NCI-H1092 (cell line): ENCODE results near the gene CCR5AS.
"Not testable (repeated sequence)": the region's sequence is repeated elsewhere in the genome, so short reads cannot be mapped to it uniquely, and the experiment has no call there.

ENCODE experiments used
- DNase-seq: peaks from one replicate; lab custom pipeline; 2025; lab: John Stamatoyannopoulos, UW

Gene CCR5AS

DNA sequence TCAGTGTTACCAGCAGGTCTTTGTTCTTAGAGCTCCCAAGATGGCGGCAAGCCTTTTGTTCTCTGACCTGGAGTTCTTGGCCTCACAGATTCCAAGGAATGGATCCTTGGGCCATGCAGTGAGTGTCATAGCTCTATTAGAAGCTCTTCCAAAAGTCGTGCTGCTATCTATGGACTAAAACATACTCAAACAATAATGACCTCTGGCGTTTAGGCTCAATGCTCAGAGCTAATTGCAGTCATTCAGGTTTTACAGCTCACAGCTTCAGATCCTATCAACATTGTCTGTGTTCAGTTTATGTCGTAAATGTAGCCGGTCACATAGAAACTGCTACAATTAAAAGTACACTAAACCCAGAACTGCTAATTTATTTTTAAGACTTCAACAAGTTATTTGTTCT is 22.4 kb upstream of the CCR5AS start:
- no peak for DNase-seq

DNA sequence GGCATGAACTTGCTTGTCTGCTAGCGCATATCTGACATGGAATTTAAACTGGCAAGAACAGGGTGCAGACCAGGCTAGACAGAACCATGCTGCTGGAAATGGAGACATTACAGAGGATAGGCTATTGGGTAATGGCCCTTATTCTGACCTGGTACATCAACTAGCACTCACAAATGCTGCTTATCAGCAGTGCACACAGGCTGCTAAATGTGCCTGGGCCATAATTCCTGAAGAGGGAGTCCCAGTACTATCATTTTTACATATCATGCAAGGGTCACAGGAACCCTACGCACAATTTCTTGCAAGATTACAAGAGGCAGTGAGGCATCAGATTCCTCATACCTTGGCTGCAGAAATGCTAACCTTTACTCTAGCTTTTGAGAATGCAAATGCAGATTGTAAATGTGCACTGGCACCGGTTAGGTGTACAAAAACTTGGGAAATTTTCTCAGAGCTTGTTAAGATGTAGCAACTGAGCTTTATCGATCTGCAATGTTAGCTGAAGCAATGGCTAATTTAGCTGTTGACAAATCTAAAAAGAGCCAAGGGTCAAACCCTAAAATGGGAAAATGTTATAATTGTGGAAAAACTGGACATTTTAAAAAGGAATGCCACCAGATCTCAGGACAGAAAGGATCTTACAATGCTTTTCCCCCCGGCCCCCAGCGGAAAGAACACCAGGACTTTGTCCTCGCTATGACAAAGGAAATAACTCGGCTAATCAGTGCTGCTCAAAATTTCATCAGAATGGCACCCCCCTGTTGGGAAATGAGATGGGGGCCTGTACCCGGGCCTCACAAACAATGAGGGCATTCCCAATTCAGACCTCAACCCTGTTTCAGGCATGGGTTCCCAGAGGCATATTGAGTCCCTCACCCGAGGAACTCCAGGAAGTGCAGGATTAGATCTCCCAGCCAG is 21.3 kb upstream of the CCR5AS start:
- no peak for DNase-seq

DNA sequence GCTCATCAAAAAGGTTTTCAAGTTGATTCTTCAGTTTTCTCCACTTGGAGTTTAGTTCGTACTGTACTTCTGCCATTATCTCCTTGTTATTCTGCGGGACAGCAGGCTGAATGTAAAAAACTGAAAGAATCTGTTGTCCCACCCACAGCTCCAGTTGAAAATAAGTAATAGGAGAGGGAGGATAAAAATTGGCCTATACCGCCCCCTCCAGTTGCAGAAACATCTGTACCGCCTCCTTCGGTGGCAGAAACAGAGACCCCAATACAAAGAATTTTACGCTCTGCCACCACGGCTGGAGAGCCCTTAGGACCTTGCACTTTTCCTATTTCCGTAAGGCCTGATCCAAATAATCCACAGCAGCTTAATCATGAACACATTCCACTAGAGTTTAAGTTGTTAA is 20.5 kb upstream of the CCR5AS start:
- not testable (repeated sequence) for DNase-seq

DNA sequence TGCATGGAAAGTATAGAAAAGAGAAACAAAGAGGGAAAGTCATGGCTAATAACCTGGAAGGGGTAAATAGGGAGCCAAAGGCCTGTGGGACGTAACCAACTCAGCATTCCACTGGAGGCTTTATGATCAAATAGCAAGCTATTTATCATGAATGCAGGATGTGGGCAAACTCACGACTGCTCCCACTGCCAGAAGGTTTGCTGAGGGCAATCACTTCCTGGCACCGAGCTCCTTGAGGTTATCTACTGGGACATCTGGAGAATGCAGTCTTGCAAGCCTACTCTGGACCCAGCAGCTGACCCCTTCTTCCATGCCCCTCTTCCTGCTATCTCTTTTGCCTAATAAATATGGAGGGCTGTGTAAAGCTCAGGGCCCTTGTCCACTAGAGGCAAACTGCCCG is 19.6 kb upstream of the CCR5AS start:
- not testable (repeated sequence) for DNase-seq

DNA sequence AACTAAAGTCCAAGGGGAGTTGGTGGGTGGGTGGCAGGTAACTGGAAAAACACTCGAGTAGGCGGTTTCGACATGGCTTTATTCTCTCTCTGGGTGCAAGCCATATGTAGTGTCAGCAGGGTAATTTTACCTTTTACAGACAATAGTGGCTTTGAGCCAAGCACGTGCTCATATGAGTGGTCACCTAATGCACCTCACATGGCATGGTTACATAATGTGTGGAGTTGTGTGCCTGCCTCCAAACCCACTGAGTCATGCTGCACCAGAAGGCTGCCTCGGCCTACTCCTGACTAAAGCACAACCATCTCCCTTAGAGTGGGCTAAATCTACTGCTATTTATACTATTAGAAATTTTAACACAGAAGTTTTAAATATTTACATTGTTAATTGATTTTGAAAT is 16.7 kb upstream of the CCR5AS start:
- DNase-seq, result no peak

DNA sequence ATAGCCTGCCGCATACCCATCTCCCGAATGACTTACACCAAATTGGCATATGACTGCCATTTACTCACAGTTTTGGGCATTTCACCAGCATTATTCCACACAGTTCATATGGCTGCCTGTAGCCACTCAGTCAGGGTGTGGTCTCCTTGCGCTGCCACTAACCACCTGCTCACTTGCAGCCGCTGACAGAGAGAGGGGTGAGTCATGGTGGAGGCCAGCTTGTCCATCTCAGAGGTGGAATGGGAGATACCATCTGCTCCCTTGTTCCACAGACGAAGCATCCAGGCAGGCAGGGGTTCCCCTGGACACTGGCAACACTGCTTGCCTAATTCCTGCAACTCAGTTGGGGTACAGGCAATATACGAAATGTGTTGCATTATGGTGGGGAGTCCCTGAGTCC is 15.8 kb upstream of the CCR5AS start:
- no peak for DNase-seq

DNA sequence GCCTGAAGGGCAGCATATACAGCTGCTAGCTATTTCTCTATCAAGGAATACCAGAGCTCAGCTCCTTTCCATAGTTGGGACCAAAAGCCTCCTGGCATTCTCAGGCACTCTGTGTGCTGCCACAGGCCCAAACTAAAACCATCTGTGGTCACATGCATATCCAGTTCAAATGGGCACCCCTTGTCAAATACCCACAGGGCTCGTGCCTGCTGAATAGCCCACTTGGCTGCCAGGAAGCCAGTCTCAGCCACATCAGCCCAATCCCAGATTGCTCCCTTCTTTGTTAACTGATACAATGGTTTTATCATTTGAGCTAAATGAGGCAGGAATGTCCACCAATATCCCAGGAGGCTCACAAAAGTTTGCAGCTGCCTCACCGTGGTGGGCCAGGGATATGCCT is 14.1 kb upstream of the CCR5AS start:
- DNase-seq, result no peak

GRCh38 chr3:46419816-46420215 is 12.9 kb upstream of the CCR5AS start:
- no peak for DNase-seq

GRCh38 chr3:46417841-46418611 is 11.2 kb upstream of the CCR5AS start:
- no peak for DNase-seq

GRCh38 chr3:46416811-46417510 is 10.1 kb upstream of the CCR5AS start:
- DNase-seq, result no peak

GRCh38 chr3:46416125-46416810 is 9.4 kb upstream of the CCR5AS start:
- no peak for DNase-seq

GRCh38 chr3:46414739-46415138 is 7.9 kb upstream of the CCR5AS start:
- DNase-seq, result no peak

DNA sequence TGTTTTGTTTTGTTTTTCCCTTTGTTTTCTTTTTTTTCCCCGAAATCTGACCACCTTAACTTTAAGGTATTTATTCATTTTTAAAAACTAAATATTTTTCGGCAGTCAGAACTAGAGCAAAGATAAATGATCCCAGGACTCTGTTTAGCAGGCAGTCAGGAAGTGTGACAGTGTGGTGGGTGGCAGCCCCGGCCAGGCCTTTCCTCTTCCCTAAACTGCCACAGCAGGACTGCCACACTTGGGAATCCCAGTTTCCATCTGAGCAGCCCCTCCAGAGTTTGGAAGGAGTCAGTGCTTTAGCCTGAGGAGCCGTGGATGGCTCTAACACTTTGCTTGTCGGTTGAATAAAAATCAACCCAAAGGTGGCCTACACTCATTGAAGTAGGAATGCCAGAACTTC is 7.1 kb upstream of the CCR5AS start:
- no peak for DNase-seq

DNA sequence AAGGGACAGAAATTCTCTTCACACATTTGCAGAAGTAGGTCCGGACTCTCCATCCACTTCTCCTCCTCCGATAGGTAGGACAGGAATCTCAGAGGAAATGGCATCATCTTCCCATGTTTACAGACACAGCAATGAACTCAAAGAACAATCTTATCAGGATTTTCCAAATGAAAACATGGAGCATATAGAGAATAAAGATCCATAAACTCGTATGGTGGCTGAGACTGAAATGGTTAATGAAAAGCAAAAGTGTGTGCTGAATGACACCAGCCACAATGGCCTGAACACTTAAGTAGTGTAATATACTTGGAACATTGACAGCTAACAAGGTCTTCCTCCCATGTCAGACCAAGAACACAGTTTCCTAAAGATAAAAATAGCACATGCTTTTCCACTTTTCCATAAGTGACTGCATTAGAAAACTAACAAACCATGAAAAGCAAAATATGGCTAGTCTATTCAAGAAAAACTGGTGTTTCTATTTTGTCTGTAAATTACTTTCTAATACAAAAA is 6.0 kb upstream of the CCR5AS start:
- no peak for DNase-seq

- no peak for DNase-seq
Measured at GRCh38 chr3:46411271-46411670, 4.4 kb upstream of the CCR5AS start.

DNA sequence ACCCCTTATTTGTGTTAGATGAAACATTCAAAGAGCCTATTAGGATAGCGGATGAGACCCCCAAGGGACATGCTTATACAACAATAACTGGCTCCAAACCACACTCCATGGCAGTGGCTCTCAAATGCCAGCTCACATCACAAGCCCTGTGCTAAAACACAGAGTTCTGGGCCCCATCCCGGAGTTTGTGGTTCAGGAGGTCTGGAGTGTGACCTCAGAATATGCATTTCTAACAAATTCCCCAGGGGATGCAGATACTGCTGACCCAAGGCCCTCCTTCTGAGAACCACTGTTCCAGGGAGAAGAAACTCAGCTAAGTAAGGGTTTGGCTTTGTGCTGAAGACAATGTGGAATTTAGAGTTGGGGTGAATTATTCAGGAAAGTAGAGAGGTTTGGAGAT is 3.8 kb upstream of the CCR5AS start:
- no peak for DNase-seq

GRCh38 chr3:46409739-46410489 is 3.0 kb upstream of the CCR5AS start:
- DNase-seq, result no peak

DNA sequence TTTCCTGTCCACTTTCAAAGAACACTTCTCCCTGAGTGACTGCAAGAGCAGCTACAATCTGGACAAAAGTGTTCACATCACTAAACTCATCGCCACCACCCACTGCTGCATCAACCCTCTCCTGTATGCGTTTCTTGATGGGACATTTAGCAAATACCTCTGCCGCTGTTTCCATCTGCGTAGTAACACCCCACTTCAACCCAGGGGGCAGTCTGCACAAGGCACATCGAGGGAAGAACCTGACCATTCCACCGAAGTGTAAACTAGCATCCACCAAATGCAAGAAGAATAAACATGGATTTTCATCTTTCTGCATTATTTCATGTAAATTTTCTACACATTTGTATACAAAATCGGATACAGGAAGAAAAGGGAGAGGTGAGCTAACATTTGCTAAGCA is 2.0 kb upstream of the CCR5AS start:
- DNase-seq, result no peak

- no peak for DNase-seq
Measured at GRCh38 chr3:46407970-46408369, 1.1 kb upstream of the CCR5AS start.

GRCh38 chr3:46406443-46406787 is 451 bp downstream of the CCR5AS start:
- no peak for DNase-seq

DNA sequence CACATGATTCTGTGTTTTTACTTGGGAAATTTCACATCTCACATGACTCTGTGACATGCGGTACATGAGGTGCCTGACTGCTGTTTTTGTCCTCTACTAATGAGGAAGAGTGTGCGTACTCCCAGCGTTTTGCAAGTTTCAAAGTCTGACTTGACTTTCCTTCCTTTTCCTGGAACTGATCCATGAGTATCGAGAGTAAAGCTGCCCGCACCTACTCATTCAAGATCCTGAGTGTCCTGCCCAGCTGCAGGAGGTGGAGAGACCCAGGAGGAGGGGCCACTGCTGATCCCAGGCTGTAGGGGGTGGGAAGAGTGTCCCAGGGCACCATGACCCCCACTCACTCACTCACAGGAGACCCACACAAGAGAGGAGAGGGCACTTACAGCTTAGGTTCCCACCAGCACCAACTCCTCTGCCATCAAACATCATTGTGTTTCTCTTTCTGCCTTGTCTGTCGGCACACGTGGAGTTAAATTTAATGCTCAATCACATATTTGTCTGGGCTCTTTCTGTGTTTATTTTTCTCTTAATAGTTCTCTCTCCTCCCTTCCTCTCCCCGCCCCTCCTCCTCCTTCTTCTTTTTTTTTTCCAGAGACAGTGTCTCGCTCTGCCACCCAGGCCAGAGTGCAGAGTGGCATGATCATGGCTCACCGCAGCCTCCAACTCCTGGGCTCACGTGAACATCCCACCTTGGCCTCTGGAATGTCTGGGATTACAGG is 1.4 kb downstream of the CCR5AS start:
- no peak for DNase-seq
